ENCODE measurements around the gene IGF1R. TPM values are rescaled to one million over a fixed set of nuclear protein-coding genes. Genes with fewer than 3 reads are reported as not detected.

Gene IGF1R
- total and polyA plus RNA-seq, 2 of the 13 experiments (the other 11 are each of a cell fraction or from before 2014, with no cell fraction given): 15.9 to 18.4 TPM

DNA sequence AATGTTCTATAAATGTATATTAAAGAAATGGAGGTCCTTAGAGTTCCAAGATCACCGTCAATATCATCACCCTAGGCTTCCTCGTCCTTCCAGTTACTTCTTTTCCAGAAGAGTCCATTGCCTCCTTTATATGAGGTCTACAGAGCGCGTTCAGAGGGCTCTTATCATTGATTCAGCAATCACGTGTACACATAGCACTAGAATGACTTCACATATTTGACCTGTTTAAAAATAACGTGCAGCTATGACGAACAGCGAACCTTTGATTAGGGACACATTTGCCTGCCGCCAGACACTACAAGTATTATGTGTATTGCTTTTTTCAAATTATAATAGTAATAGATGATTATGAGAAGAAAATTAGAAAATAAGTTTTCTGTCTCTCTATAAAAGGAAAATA is 26.0 kb downstream of the IGF1R start:
- ATAC-seq (no peak), DNase-seq (ENCODE audit: low spot score) (no peak), FAIRE-seq (no peak)
- Histone ChIP-seq H4K20me1 (ENCODE audit: insufficient read depth, low read length) (no peaks in the 10 kb centered on the region), H3K9ac (ENCODE audit: insufficient read depth, low read depth, low read length) (no peak overlapping the region), H3K36me3 (replicated peaks in 1 of 2; ENCODE audit: control insufficient read depth in 1 of 2, insufficient read depth in 2 of 2, low read length in 2 of 2) (no peaks in the 10 kb centered on the region), H3K79me2 (ENCODE audit: insufficient read depth, low read length) (peaks cover 83% of the 10 kb centered on the region), H3K4me3 (replicated peaks in 1 of 3; ENCODE audit: insufficient read depth in 1 of 3, low read depth in 2 of 3, low read length in 3 of 3) (no peak overlapping the region), H3K4me2 (ENCODE audit: low read depth, low read length) (no peak overlapping the region), H3K27me3 (ENCODE audit: control insufficient read depth in 1 of 2, insufficient read depth in 2 of 2, low read length in 2 of 2) (no peaks in the 10 kb centered on the region), H3K27ac (ENCODE audit: extremely low read length, insufficient read depth, low read length) (peak overlapping the region; percentile 31), H3K9me3 (ENCODE audit: low read length) (no peaks in the 10 kb centered on the region), H3K4me1 (ENCODE audit: insufficient read depth, low read length) (peaks cover 84% of the 10 kb centered on the region), H2AFZ (ENCODE audit: low read length) (no peak overlapping the region)
- BruUV-seq (replicated peaks): no TSS peak
- in situ Hi-C loops (cut with HindIII; ENCODE audit: extremely low pct_ligation_motif_present, low pct_unique_long_range_greater_than_20kb) (no loop called here), intact Hi-C loops (cut with micrococcal nuclease; ENCODE audit: unreplicated experiment) (no loop called here)
- 95% methylated on average over 9 of the region's 9 CpGs for WGBS (ENCODE audit: low lambda C conversion rate)
- ChIA-PET POLR2A (no interaction called here), CTCF (ENCODE audit: low intra/inter-chr PET ratio, low total read pairs) (no interaction called here)
- TF ChIP-seq, protein P1, sequence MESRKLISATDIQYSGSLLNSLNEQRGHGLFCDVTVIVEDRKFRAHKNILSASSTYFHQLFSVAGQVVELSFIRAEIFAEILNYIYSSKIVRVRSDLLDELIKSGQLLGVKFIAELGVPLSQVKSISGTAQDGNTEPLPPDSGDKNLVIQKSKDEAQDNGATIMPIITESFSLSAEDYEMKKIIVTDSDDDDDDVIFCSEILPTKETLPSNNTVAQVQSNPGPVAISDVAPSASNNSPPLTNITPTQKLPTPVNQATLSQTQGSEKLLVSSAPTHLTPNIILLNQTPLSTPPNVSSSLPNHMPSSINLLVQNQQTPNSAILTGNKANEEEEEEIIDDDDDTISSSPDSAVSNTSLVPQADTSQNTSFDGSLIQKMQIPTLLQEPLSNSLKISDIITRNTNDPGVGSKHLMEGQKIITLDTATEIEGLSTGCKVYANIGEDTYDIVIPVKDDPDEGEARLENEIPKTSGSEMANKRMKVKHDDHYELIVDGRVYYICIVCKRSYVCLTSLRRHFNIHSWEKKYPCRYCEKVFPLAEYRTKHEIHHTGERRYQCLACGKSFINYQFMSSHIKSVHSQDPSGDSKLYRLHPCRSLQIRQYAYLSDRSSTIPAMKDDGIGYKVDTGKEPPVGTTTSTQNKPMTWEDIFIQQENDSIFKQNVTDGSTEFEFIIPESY (CRISPR knock-in tag; IDR thresholded peaks at IDR 0.05): peak; percentile 28; the same call in 1 of the 2 replicates
- TF ChIP-seq ZNF333 (CRISPR knock-in tag; IDR thresholded peaks at IDR 0.05; ENCODE audit: borderline replicate concordance): no peak

- DNase-seq (ENCODE audit: low spot score) (no peak), ATAC-seq (no peak), FAIRE-seq (no peak)
- peaks cover 71% of the 10 kb centered on the region for H3K4me1 ChIP-seq (ENCODE audit: insufficient read depth, low read length)
- H3K79me2 ChIP-seq (ENCODE audit: insufficient read depth, low read length): peaks cover 94% of the 10 kb centered on the region
- CTCF ChIA-PET (ENCODE audit: low intra/inter-chr PET ratio, low total read pairs): no interaction called here
- 81% methylated on average over 7 of the region's 7 CpGs for WGBS (ENCODE audit: low lambda C conversion rate)
- no peaks in the 10 kb centered on the region for H3K9me3 ChIP-seq (ENCODE audit: low read length)
- H3K27ac ChIP-seq (ENCODE audit: extremely low read length, insufficient read depth, low read length): no peak overlapping the region
- no peak overlapping the region for H3K4me3 ChIP-seq (replicated peaks in 1 of 3; ENCODE audit: insufficient read depth in 1 of 3, low read depth in 2 of 3, low read length in 3 of 3)
- H3K9ac ChIP-seq (ENCODE audit: insufficient read depth, low read depth, low read length): no peak overlapping the region
- POLR2A ChIA-PET: no interaction called here
- TF ChIP-seq ZNF282 (IDR thresholded peaks at IDR 0.05; ENCODE audit: partially characterized antibody) (no peak), ZNF337 (CRISPR knock-in tag; IDR thresholded peaks at IDR 0.05; ENCODE audit: borderline replicate concordance, low read depth) (no peak), NR2F6 (IDR thresholded peaks at IDR 0.05) (0 out of 2 replicates have a peak, but pooled peaks have one; percentile 17), NR2F6 (CRISPR knock-in tag; IDR thresholded peaks at IDR 0.05) (no peak), ZNF121 (CRISPR knock-in tag; IDR thresholded peaks at IDR 0.05) (0 out of 2 replicates have a peak, but pooled peaks have one; percentile 30), FOSL2 (CRISPR knock-in tag; IDR thresholded peaks at IDR 0.05) (0 out of 2 replicates have a peak, but pooled peaks have one; percentile 27)
- H3K4me2 ChIP-seq (ENCODE audit: low read depth, low read length): no peak overlapping the region
- H4K20me1 ChIP-seq (ENCODE audit: insufficient read depth, low read length): peaks cover 12% of the 10 kb centered on the region
- intact Hi-C loops (cut with micrococcal nuclease; ENCODE audit: unreplicated experiment) (no loop called here), in situ Hi-C loops (cut with HindIII; ENCODE audit: extremely low pct_ligation_motif_present, low pct_unique_long_range_greater_than_20kb) (no loop called here)
- no peaks in the 10 kb centered on the region for H3K36me3 ChIP-seq (replicated peaks in 1 of 2; ENCODE audit: control insufficient read depth in 1 of 2, insufficient read depth in 2 of 2, low read length in 2 of 2)
- BruUV-seq (replicated peaks): no TSS peak
- H3K27me3 ChIP-seq (ENCODE audit: control insufficient read depth in 1 of 2, insufficient read depth in 2 of 2, low read length in 2 of 2): no peaks in the 10 kb centered on the region
- H2AFZ ChIP-seq (ENCODE audit: low read length): no peak overlapping the region
Observed at GRCh38 chr15:98676586-98677270, 28.4 kb downstream of the IGF1R start.
